ENCODE measurements around the gene RTN1. TPM values are rescaled to one million over a fixed set of nuclear protein-coding genes. Genes with fewer than 3 reads are reported as not detected.
A peak's percentile ranks its signal among the peaks of the same experiment; 100 is the strongest.

The RTN1 gene
- total RNA-seq, 4 donors from 2014 or later: 5.0 to 7.0 (median 5.7) TPM

DNA sequence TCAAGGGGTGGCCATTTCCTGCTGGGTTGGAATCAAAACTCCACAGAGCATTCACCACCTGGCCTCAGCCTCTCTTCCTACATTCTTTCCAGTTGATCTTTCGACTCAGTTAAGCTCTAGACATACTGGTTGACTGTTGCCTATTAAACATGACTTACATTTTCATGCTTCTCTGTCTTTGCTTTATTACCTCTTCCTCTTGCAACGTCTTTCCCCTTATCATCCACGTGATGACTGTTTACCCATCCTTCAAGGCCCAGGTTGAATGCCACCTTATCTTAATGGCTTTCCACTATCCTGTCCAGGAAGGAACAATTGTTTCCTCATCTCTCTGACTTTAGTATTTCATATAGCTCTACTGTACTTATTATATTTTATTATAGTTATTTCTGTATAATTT lies 269.5 kb downstream of the RTN1 start:
- Histone ChIP-seq H3K36me3 (no peaks in the 10 kb centered on the region), H3K27me3 (no peaks in the 10 kb centered on the region), H3K9me3 (no peaks in the 10 kb centered on the region), H3K4me1 (peaks cover 0 to 3% (median 0%) of the 10 kb centered on the region in 4 donors), H3K4me3 (no peak overlapping the region), H3K27ac (peak overlapping the region in 2 of 4 donors; percentile 46 to 67)
- TF ChIP-seq POLR2A (IDR thresholded peaks at IDR 0.05): no peak
- TF ChIP-seq, protein P1, sequence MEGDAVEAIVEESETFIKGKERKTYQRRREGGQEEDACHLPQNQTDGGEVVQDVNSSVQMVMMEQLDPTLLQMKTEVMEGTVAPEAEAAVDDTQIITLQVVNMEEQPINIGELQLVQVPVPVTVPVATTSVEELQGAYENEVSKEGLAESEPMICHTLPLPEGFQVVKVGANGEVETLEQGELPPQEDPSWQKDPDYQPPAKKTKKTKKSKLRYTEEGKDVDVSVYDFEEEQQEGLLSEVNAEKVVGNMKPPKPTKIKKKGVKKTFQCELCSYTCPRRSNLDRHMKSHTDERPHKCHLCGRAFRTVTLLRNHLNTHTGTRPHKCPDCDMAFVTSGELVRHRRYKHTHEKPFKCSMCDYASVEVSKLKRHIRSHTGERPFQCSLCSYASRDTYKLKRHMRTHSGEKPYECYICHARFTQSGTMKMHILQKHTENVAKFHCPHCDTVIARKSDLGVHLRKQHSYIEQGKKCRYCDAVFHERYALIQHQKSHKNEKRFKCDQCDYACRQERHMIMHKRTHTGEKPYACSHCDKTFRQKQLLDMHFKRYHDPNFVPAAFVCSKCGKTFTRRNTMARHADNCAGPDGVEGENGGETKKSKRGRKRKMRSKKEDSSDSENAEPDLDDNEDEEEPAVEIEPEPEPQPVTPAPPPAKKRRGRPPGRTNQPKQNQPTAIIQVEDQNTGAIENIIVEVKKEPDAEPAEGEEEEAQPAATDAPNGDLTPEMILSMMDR (IDR thresholded peaks at IDR 0.05): no peak
- no peak for DNase-seq

DNA sequence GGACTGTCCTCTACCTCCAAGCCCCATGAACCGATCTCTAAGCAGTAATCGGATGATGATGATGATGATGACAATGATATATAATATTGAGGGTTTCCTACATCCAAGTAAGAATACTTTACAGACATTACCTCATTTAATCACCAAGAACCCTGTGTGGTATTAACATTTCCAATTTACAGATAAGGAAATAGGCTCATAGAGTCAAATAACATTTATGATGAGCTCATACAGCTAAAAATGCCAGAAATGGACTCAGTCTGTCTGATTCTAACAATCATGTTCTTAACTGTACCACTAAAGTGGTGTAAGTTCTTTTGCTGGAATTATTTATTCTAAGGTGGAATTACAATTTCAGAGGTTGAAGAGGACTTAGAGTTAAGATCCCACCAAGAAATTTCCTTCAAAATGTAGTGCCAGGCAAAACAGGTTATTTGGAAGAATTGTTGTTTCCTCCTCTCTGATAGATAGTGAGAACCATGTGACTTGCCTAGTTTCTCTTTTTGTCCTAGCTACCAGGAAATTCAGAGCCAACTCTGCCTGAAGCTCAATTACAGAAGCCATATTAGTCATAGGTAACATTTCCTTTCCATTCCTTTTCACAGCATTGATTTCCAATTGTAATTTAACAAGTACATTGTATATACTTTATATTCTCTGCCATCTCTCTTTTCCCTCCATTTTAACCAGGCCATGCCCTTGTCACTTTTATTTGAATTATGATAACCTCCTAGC lies 270.2 kb downstream of the RTN1 start:
- H3K36me3 ChIP-seq: no peaks in the 10 kb centered on the region
- TF ChIP-seq POLR2A (IDR thresholded peaks at IDR 0.05): no peak
- TF ChIP-seq, protein P1 (IDR thresholded peaks at IDR 0.05): no peak
- peaks cover 0 to 3% (median 0%) of the 10 kb centered on the region in 4 donors for H3K4me1 ChIP-seq
- H3K27ac ChIP-seq: peak overlapping the region in 2 of 4 donors; percentile 46 to 67
- no peaks in the 10 kb centered on the region for H3K9me3 ChIP-seq
- no peak for DNase-seq
- H3K4me3 ChIP-seq: no peak overlapping the region
- no peaks in the 10 kb centered on the region for H3K27me3 ChIP-seq

DNA sequence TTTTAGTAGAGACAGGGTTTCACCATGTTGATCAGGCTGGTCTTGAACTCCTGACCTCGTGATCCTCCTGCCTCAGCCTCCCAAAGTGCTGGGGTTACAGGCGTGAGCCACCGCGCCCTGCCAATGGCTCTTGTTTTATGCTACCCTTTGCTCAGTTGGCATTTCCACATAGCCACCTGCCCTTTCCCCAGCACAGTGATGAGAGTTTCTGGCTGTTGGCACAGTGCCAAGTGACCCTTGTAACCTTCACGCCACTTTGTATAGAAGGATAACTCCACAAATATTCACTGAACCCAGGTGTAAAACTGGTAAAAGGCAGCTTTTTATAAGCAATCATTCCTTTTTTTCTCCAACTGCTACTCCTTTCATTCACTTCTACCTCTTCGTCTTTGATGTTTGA lies 275.5 kb downstream of the RTN1 start:
- TF ChIP-seq, protein P1 (IDR thresholded peaks at IDR 0.05): no peak
- no peak for TF ChIP-seq POLR2A (IDR thresholded peaks at IDR 0.05)

DNA sequence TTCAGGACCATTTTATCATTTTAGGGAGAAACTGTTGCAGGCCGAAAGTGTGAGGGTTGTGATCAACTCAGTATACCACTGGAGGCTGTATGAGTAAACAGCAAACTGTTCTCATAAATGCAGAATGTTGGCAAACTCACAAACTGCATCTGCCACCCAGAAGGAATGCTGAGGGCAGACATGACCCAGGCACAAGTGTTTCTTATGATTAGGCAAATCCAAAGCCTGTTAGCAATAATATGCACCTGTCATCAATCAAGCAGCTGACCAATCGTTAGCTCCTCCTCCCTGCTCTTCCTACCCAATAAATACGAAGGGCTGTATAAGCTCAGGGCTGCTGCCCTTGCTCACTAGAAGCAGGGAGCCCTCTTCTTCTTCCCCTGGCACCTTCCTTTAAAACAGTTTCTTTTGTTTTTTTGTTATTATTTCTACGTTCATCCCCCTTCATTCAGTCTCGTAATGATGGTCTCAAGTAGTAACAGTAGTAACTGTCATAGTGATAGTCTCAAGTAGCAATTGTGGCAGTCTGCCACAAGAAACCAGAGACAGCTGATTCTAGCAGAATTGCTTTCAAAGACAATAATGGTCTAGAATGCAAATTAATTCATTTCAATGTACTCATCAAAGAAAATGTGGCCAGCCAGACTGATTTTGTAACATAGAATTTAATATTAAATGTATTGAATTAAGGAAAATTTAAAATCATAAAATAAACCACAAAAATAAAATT lies 278.8 kb downstream of the RTN1 start:
- Histone ChIP-seq H3K27me3 (no peaks in the 10 kb centered on the region), H3K4me3 (no peak overlapping the region), H3K4me1 (no peaks in the 10 kb centered on the region), H3K27ac (no peak overlapping the region), H3K9me3 (no peaks in the 10 kb centered on the region), H3K36me3 (no peaks in the 10 kb centered on the region)
- no peak for DNase-seq
- TF ChIP-seq POLR2A (IDR thresholded peaks at IDR 0.05): no peak

More for the DNA sequence above, 275.5 kb downstream of the RTN1 start:
- no peaks in the 10 kb centered on the region for H3K4me1 ChIP-seq
- peak overlapping the region in 1 of 4 donors; percentile 21 for H3K27ac ChIP-seq
- H3K4me3 ChIP-seq: no peak overlapping the region
- no peaks in the 10 kb centered on the region for H3K27me3 ChIP-seq
- DNase-seq: peak in 2 of 3 donors; percentile 71 to 76
- H3K9me3 ChIP-seq: no peaks in the 10 kb centered on the region
- no peaks in the 10 kb centered on the region for H3K36me3 ChIP-seq

DNA sequence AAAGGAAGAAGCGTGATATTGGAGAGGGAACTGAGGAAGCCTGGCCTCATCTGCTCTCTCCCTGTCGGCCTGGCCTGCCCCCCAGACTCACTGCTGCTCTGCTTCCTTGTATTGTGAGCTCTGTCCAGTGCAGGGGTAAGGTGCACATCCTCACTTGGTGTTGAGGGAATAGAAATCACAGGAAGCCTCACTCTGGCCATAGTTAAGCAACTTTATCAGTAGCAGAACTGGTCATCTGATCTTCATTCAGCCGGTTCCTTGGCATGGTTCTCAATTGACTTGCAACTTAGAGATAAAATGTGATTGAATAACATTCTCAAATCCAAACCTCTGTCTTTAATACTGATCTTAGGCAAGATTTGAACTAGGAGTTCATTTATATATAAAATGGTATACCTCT lies 282.5 kb downstream of the RTN1 start:
- H3K9me3 ChIP-seq: no peaks in the 10 kb centered on the region
- no peaks in the 10 kb centered on the region for H3K36me3 ChIP-seq
- TF ChIP-seq, protein P1 (IDR thresholded peaks at IDR 0.05): no peak
- TF ChIP-seq POLR2A (IDR thresholded peaks at IDR 0.05): no peak
- H3K27ac ChIP-seq: no peak overlapping the region
- no peaks in the 10 kb centered on the region for H3K4me1 ChIP-seq
- H3K27me3 ChIP-seq: no peaks in the 10 kb centered on the region
- H3K4me3 ChIP-seq: no peak overlapping the region
- no peak for DNase-seq

Data from Peyer's patch (tissue), 4 donors.